HG03066 (cell line): ENCODE measurements around the gene DRAM1.
"Not testable (repeated sequence)": the region's sequence is repeated elsewhere in the genome, so short reads cannot be mapped to it uniquely, and the experiment has no call there.

Source experiments
- ATAC-seq: cut with Tn5 transposase; IDR thresholded peaks from one replicate; pipeline ENCODE4 v1.9.1; 2021; ENCODE audit warnings: low read depth; ENCODE audit not compliant: unreplicated experiment

DRAM1 gene

DNA sequence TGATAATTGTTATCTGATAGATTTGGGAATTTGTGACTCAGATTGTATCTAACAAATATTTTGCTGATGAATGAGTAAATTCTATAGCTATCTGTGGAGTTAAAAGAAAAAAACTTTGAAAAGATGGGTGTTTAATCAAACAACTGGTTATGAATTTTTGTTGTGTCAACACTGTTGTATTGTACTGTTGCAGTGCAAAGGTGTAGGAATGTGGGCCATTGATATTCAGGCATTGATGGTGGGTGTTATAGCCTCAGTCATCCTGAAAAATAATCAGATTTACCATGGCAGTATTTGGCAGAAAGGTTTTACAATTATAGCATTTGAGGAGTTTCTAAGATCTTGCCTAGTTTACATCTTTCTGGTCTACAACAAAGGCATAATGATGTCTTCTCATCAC lies 15.4 kb downstream of the DRAM1 start:
- no peak for ATAC-seq

DNA sequence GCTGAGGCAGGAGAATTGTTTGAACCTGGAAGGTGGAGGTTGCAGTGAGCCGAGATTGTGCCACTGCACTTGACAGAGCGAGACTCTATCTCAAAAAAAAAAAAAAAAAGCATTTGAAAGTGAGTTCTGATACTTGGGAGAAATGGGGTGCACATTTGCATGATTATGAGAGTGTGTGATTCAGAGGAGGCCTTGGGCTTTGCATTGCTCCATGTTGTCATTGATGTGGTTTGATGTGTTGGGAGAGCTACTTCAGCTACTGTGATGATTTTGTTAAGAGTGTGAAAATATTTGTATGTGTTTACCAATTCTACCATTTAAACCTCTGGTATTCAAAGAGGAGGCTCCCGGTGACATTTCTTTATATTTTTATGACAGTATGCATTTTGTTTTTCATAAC lies 24.4 kb downstream of the DRAM1 start:
- ATAC-seq: no peak

DNA sequence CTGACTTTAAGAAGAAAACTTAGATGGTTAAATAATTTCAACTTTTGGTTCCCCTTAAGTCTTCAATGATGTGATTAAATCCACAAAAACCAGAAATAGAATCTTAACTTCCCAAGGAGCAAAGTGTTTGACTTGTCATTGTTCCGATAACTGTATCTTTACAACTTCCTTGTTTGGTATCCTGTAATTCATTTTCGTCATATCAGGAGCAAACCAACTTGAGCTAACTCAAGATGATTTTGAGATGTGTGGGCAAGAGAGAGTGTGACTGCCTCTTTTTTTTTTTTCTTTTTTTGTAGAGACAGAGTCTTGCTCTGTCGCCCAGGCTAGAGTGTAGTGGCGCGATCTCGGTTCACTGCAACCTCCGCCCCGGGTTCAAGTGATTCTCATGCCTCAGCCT lies 25.3 kb downstream of the DRAM1 start:
- no peak for ATAC-seq

DNA sequence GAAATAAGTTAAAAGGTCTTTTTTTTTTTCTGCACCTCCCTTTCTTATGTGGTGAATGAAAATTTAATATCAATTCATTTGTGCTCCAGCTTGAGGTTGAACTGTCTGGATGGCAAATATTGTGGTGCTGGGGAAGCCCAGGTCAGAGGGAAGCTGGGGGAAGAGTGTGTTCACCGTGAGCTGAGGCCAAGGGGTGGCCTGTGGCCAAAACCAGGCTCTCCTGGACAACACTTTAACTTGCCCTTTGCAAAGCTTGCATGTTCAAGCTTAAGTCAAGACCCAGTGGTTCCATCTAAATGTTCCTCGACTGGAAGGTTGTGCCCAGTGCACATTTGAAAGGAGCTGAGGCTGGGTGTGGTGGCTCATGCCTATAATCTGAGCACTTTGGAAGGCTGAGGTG lies 28.8 kb downstream of the DRAM1 start:
- no peak for ATAC-seq

DNA sequence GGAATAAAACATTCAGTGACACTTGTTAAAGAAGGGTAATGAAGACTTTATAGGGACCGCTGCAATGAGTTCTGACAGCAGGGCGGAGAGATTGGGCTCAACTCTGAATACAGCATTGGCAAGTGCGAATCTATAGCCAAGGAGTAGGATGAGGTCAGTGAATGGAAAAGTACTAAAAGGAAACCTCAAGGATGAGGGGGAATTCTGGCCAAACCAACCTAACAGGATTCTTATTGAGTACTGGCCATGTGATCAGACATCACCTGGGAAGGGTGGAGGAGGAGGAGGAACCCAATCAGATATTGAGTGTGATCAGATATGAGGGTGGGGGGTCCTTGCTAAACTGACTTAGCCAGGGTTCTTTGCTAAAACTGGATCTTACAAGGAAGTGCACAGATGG lies 31.0 kb downstream of the DRAM1 start:
- no peak for ATAC-seq

DNA sequence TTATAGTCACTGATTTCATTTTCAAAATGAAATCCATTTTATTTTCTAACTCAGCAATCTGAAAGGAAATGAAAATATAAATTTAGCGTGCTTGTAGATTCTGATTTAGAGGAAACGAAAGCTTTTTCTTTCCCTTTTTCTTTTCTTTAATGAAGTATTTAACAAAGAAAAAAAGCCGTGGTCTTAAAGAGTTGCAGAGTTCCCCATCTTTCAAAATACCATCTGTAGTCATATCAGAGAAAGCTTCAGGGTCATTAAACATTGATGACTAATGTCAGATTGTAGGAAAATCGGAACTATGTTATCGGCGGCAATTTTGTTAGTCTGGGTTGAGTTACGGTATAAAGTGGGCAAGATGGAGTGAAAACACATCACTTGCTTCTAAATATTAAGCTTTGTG lies 32.3 kb downstream of the DRAM1 start:
- ATAC-seq: no peak

DNA sequence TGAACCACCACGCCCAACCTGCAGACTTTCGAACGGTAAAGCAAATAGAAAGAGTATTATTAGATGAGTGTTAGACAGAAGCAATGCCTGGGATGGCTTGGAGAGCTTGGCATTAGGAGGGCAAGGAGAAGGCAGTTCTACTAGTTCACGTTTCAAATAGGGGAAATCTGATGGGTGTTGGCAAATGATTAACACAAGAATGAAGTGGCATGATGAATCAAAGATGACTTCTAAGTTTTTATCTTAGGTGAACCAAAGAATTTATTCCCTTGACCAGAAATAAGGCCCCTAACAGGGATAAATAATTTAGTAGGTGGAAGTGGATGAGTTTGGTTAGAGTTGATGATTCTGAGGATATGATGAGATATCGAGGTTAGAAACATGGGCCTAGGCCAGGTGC lies 38.5 kb downstream of the DRAM1 start:
- ATAC-seq: no peak

DNA sequence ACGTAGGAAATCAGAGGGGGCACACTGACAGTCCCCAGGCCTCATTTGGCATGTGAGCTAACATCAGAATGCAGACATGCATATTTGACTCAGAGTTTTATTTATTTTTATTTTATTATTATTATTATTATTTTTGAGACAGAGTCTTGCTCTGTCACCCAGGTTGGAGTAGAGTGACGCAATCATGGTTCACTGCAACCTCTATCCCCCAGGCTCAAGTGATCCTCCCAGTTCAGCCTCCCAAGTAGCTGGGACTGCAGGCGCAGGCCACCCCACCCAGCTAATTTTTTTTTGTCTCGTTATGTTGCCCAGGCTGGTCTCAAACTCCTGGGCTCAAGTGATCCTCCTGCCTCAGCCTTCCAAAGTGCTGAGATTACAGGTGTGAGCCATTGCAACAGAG lies 41.4 kb downstream of the DRAM1 start:
- not testable (repeated sequence) for ATAC-seq

DNA sequence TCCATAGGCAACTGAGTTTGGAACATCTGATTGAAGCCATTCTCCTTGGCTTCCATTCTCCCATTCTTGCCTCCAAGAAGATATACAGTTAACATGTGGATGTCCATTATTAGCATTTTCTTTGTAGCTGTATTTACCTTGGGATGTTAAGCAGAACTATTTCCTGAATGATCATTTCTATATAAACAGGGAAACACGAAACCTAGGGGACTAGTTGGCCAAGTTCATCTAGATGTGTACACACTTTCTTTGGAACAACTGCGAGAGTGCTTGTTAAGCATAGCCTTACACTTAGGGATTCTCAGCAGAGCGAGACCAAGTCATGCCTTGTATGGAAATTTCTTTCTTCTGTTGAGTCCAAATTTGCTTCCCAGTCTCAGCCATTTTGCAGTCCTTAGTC lies 42.1 kb downstream of the DRAM1 start:
- no peak for ATAC-seq

DNA sequence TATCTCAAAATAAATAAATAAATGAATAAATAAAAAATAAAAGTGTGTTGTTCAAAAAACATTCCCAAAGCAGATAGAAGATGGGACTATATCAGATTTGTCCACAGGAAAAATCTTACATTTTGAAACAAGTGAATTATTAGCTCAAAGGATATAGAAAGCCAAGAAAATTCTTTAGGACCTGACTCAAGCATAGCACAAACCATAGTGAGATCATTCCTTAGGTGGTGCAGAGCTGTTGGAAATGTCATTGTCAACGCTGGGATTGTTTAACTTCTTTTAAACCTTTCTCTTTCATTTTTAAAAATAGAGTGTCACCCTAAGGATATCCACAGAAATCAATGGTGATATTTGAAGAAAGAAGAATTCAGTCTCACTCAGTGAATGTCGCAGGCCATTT lies 43.5 kb downstream of the DRAM1 start:
- no peak for ATAC-seq

DNA sequence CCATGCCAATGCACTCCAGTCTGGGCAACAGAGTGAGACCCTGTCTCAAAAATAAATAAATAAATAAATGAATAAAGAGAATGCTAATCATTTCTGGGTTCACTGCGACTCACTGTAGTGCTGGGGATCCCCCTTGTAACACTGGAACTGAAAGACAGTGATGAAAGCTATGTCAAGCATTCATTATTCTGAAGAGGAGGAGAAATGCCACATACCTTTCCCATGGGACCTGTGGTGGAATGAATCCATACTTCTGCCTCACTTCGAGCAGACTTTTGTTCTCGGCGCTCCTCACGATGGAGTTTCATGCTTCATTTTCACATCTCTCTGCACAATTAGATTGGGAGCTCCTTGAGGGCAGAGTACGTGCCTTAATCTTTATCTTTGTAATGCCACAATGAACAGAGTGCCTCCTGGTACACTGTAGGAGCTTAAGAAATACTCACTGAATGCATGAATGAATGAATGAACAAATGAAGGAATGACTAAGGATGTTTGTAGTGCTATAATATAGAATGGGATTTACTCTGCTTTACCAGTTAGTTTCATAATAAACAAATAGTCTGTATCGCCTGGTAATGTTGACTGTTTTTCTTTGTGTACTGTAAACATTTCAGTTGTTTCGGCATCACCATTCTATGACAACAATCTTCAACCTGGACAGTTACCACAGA lies 45.8 kb downstream of the DRAM1 start:
- ATAC-seq: no peak

DNA sequence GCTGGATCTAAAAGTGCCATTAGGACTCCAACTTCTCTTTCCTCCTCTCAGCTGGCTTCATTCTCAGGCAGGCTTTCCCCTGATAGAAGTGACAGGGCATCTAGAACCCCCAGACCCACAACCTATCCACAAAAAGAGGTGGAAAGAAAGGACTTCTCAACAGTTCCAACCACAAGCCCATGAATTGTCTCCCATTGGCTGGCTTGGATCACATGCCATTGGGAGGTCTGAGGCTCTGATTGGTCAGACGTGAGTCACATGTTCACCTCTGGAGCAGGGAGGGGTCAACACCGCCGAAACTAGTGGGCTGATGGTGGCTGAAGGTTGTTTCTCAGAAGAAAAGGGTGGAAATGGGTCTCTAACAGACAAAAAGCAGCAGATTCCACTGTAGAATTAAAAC lies 47.2 kb downstream of the DRAM1 start:
- ATAC-seq: no peak

DNA sequence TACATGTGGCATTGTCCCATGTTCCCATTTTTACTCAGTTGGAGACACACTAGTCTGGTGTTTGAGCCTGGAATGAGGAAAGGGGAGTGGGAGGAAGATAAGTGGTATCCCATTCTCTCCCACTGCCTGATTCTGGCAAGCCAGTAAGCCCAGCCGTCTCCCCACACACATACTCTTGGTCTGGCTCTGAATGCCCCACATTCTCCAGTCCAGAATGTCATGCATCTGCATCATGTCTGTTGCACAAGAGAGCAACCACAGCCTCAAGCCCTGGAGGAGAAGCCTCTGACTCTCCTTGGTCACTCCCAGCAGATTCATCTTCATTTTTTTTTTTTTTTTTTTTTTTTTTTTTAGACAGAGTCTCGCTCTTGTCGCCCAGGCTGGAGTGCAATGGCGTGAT lies 48.0 kb downstream of the DRAM1 start:
- no peak for ATAC-seq

DNA sequence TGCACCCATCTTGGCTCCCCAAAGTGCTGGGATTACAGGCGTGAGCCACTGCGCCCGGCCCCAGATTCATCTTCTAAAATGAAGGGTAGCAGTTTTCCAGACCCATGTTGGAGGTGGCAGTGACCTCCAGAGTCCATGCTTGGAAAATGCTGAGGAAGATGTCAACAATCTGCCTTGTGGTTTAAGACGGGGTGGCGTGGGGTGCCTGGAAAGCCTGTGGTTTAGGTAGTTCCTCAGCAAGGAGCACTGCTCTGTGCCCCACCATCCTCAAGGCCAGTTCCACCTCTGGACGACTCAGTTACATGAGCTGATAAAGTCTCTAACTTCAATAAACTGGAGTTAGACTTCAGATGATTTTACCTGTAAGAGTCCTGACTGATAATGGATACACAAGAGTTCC lies 48.6 kb downstream of the DRAM1 start:
- ATAC-seq: no peak

DNA sequence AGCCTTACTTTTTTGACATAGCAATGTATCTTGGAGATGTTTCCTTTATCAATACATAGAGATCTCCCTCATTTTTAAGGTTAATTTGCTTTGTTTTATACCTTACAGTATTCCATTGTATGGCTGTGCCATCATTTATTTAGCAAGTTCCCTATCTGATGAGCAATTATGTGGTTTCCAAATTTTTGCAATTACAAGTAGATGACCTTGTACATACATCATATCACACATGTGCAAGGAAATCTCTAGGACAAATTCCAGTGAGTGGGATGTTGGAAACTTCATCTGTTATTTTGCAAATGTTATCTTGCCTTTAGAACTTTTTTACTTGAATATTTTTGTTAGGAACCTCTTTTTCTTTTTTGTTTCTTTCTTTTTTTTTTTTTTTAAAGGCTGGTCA lies 49.7 kb downstream of the DRAM1 start:
- no peak for ATAC-seq

DNA sequence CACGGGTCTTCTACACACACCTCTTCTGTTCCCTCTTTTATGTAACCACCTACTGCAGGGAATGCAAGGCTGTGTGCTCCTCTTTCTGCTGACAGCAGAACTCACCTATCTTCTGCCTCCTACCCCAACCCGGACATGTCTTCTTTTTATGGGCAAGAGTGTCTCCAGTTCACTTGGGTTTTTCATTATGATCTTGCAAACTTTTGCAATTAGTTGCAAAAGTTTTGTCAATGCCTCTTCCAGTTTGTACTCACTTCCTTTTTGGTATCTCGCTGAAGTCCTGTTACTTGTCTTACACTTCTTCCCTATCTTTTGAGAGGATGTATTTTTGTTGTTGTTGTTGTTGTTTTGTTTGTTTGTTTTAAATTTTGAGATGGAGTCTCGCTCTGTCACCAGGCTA lies 50.6 kb downstream of the DRAM1 start:
- ATAC-seq: no peak

DNA sequence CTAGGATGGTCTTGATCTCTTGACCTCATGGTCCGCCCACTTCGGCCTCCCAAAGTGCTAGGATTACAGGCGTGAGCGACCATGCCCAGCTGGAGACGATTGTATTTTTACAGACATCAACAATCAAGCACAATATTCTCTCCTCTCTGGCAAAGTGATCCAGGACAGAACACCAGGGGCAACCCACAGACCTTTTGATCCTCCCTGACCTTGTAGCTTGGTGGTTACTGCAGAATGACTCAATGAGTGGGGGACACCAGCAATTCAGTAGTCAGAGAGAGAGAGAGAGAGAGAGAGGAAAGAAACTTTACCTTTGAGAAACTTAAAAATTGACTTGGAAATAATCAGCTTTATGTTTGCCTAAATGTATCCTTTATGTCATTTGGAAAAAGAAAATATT lies 51.2 kb downstream of the DRAM1 start:
- no peak for ATAC-seq

DNA sequence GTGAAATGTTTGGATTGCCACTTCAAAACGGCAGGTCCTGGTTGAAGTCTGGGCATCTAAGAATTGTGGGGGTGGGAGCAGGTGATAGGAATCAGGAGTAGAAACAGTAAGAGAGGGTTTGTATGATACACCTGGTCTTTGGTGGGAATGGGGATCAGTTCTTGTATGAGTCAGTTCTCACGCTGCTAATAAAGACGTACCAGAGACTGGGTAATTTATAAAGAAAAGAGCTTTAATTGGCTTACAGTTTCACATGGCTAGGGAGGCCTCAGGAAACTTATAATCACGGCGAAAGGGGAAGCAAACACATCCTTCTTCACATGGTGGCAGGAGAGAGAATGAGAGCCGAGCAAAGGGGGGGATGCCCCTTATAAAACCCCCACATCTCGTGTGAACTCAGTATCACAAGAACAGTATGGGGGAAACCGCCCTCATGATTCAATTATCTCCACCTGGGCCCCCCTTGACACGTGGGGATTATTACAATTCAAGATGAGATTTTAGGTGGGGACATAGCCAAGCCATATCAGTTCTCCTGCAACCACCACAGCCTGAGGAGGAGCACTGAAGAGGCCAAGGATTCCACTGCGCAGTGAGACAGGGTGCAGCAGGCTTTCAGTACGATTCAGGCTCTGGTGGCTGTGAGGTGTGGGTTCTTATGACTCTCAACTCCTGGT lies 52.1 kb downstream of the DRAM1 start:
- ATAC-seq: no peak

DNA sequence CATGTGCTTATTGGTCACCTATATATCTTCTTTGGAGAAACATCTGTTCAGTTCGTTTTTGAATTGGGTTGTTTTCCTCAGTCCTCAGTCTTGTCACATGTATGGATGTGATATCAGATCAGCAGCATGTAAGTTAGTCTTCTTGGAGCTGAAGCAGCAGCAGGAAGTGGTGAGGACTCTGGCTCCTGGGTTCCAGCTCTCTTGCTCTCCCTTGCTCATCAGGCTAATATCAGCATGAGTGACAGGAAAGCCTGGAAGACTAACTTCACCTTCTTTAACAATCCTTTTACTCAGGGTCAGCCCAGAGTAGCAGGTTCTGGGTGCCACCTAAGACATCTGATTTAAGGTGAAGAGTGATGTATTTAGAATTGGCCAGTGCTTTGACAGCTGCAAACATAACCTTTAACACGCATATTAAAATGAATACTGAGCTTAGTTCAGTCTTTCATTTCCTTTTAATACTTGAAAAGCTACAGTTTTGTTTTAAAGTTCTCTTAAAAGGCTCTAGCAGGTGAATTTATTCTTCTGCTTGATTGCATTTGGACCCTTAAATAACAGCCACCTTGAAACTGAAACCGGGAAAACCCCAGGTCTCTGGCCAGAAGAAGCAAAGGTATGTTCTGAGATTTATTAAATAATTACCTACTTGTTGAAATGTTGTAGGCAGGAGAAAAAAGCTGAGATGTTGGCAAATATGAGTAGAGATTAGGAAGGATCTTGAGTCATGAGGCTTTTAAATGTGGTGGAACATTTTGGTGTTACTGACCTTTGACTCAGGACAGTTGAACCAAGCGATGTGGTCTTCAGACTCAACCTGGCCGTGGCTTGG lies 54.3 kb downstream of the DRAM1 start:
- ATAC-seq: peak; percentile 47

DNA sequence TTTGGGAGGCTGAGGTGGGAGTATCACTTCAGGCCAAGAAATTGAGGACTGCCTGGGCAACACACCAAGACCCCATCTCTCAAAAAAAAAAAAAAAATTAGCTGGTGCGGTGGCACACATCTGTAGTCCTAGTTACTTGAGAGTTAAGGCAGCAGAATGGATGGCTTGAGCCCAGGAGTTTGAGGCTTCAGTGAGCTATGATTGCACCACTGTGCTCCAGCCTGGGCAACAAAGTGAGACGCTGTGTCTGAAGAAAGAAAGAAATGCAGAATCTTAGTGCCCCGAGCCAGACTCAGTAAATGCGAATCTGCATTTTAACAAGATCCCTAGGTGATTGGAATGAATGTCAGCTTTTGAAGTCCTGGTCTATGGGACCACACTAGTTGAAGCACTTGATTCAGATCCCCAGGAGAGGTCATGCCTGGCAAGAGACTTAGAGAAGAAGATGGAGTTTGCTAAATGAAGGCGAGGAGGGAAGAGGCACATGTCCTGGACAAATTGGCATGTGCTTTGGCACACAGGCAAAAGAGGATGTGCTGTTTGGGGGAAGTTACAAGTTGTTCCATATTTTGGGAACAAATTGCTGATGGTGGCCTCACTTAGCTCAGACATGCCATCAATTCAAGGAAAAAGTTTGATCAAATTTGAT lies 56.6 kb downstream of the DRAM1 start:
- ATAC-seq: no peak
